GM12892 (cell line): ENCODE measurements around the gene DUS3L.

Experiments
- POLR2A ChIP-seq: IDR thresholded peaks from 2 replicates; pipeline ENCODE4 v1.6.1; 2011; ENCODE audit warnings: low read depth, low read length, control low read depth
- POLR2AphosphoS5 ChIP-seq: IDR thresholded peaks from 2 replicates; pipeline ENCODE4 v1.6.1; 2011; ENCODE audit warnings: low read depth, low read length, control low read depth
- TAF1 ChIP-seq: IDR thresholded peaks from 2 replicates; pipeline ENCODE4 v1.6.1; 2011; ENCODE audit warnings: low read depth, mild to moderate bottlenecking, control low read depth, low read length, borderline replicate concordance

GRCh38 chr19:5814852-5815246 is 23.9 kb upstream of the DUS3L start:
- no peak for TF ChIP-seq POLR2A
- no peak for TF ChIP-seq POLR2AphosphoS5
- TF ChIP-seq TAF1, result no peak
